Fibroblast of the aortic adventitia (primary cell): ENCODE measurements around the gene MGMT. TPM values are rescaled to one million over a fixed set of nuclear protein-coding genes. Genes with fewer than 3 reads are reported as not detected.

Experiments
- DNase-seq: peaks from one replicate; pipeline ENCODE4 v3.0.0-alpha.2; 2010; ENCODE audit warnings: low read depth
- H3K4me3 ChIP-seq: 2 replicates; pipeline ENCODE4 v1.5.1; 2011; ENCODE audit warnings: low read depth, mild to moderate bottlenecking, control low read depth, low read length, moderate library complexity
- CTCF ChIP-seq: IDR thresholded peaks from 2 replicates; pipeline ENCODE4 v1.5.1; 2011; ENCODE audit warnings: mild to moderate bottlenecking, low read length, control low read depth, inconsistent platforms; ENCODE audit not compliant: insufficient read depth
- total RNA-seq: library from RNA; depleted of rRNA; stranded (reverse); fragments of >200 nt; gene quantifications from 2 replicates; pipeline ENCODE4 v1.2.3, GENCODE V29; 2012; ENCODE audit warnings: low replicate concordance

The MGMT gene
- total RNA-seq, 1 donor: 21.8 TPM

- DNase-seq: peak; percentile 2
- no peak for TF ChIP-seq CTCF
- H3K4me3 ChIP-seq: peak overlapping the region; percentile 68
These were observed 992 bp upstream of the MGMT start for GRCh38 chr10:129465796-129466702.

GRCh38 chr10:129467359-129468064, 471 bp downstream of the MGMT start:
- TF ChIP-seq CTCF: no peak
- H3K4me3 ChIP-seq: peak overlapping the region; percentile 89
- DNase-seq: peak; percentile 34

DNA sequence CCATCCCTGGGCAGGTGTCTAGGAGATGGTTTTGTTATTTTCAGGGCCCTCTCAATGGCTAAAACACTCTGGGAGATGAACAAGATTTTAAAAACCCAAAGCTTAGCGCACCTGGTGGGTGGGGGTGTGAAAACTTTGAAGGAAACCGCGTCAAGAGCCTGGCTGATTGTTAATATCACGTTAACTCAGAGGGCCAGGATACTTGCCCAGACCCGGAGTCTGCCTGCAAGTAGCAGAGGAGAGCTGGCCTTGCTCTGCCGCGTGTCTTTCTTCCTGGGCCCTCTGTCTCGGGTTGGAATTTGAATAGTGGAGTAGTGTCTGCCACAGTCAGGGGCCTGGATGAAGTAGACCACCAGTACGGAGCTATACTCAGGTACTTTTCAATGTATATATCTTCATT, 1.1 kb downstream of the MGMT start:
- no peak for TF ChIP-seq CTCF
- DNase-seq: no peak
- no peak overlapping the region for H3K4me3 ChIP-seq

GRCh38 chr10:129470103-129470851, 3.2 kb downstream of the MGMT start:
- no peak for DNase-seq

GRCh38 chr10:129471447-129472175, 4.6 kb downstream of the MGMT start:
- no peak for DNase-seq
- no peak overlapping the region for H3K4me3 ChIP-seq
- no peak for TF ChIP-seq CTCF

More at GRCh38 chr10:129470103-129470851, 3.2 kb downstream of the MGMT start:
- no peak overlapping the region for H3K4me3 ChIP-seq
- TF ChIP-seq CTCF: no peak
